Cerebellar cortex (tissue), 1 donor: ENCODE data around the gene CDK17.

Source experiments
- DNase-seq: peaks from one replicate; pipeline ENCODE4 v3.0.0-alpha.2; 2015; ENCODE audit warnings: low spot score

Gene CDK17

GRCh38 chr12:96238336-96239047, 161.7 kb downstream of the CDK17 start:
- DNase-seq: no peak

DNA sequence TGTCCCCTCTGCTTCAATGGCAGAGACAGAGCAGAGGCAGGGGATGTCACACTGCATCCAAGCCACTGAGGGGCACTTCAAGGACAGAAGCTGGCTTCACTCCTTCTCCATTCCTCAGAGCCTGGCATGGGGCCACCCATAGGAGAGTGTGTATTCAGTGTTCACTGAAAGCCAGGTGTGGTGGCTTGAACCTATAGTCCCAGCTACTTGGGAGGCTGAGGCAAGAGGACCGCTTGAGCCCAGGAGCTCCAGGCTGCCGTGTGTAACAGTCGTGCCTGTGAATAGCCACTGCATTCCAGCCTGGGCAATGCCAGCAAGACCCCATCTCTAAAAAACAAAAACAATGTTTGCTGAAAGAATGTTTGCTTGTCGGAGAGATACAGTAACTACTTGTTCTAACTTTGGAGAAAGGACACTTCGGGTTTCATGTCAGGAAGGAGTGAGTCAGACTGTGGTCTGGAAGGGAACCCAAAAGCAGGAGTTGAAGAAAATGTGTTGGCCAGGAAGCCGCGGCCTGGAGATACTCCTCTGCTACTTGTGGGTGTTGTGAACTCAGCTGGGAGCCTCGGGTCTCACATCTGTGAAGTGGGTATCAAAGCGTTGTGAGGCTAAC, 162.7 kb downstream of the CDK17 start:
- peak; percentile 19 for DNase-seq

DNA sequence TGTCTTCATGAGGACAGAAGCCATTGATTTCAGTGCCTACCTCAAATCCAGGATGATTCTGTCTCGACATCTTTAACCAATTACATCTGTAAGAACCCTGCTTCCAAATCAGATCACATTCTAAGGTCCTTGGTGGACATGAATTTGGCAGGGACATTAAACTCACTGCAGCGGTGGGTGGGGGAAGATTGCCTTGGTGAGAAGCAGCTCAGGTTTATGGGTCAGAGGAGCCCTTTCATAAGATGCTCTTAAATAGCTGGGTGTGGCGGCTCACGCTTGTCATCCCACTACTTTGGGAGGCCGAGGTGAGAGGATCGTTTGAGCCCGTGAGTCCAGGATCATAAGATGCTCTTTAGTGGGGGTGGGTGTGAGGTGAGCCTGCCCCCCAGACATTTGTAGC, 163.2 kb downstream of the CDK17 start:
- no peak for DNase-seq

- no peak for DNase-seq
These were observed 163.9 kb downstream of the CDK17 start for GRCh38 chr12:96236221-96236822.

DNA sequence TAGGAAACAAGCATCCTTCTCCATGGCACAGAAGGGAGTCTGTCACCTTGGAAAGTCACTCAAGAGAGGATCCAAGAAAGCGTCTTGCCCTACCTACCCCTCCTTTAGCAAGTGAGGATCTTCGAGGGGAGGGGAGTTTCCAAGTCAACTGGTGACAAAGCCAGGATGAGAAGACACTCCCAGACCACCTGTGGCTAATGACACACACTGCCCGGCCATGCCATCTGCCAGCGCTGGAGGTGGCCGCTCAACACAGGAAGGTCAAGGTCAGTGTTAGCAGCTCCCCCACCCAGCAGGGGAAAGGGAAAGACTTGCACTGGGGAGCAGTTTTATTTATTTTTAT, 164.8 kb downstream of the CDK17 start:
- peak; percentile 82 for DNase-seq

DNA sequence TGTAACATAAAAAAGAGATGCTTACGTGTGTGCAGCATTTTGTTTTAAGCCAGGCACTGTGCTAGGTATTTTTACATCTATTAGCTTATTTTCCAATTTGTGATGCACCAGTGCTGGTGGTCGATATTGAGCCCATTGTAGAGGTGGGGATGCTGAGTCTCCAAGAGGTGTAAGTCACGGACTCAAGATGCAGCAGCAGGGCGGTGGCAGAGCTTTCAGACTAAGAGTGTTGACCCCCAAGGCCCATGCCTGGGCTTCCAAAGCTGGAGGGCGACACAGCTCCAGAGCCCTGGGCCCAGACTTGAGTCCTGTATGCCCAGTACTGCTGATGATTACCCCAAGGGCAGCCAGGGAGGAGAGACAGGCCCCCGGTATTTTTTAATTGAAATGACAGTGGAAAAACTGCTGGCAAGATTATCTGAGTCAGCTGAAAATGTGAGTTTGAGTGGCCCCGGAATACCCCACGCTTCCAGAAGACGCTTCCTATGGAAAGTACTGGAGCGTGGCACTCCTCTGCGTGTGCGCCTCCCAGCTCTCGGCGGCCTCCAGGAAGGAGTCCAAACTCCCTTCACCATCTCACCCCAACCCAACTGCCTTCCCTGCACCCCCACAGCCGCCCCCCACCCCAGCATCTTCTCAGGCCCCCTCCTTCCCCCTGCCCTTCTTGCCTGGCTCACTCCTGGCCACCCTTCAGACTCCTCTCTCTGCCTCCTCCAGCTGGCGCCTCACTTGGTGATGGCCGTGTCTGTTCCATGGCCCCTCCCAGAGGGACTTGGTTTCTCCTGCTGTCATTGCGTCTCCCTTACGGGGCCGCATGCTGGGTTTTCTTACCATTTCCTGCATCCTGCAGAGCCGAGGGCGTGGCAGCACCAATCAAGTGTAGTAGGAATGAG, 165.4 kb downstream of the CDK17 start:
- DNase-seq: no peak

- DNase-seq: peak; percentile 99
These were observed 166.2 kb downstream of the CDK17 start for GRCh38 chr12:96233939-96234461.

GRCh38 chr12:96233168-96233567, 167.1 kb downstream of the CDK17 start:
- DNase-seq: peak; percentile 78

DNA sequence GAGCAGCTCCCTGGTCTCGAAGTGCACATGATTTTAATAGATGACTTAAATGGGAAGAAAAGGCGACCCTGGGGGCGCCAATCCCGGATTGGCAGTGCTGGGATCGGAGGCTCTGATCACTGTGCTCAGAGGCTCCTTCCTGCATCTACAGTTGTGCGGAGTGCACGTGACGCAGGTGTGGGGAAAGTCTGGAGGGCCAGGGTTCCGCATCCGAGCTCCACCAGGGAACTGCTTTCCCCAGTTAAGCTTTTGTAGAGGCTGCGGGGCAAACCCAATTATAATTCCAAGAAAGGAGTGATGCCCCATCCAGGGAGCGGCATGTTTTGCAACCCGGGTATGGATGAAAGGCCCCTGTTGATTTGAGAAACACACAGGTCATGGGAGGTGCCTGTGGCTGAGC, 169.6 kb downstream of the CDK17 start:
- no peak for DNase-seq

DNA sequence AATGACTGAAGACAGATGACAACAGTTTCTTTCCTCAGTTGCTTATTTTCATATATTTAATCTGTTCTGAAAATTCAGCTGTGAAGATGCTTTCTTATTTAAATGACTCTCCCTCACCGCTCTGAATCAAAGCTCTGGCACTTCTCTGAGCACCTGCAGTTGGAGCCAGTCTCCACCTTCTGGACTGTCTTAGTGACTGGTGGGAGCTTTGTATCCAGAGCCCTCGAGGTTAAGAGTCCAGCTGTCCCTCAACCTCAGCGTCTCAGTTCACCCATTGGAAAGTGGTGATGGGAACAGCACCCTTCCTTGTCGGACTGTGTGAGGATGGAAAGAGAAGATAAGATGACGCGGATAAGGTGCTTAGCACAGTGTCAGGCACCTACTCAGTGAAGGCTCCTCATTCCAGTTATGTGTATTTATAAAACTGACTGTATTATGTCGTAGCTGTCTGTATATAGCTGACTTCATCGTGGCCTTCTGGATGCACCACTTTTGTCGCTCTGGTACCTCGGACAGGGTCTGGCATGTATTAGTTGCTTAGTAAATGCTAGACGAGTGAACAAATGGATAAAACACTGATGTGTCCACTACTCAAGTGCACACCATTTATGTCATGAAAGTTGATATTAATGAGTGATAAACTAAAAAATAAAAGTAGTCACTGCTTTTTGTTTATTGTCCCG, 171.5 kb downstream of the CDK17 start:
- peak; percentile 76 for DNase-seq
